NK-92 treated with Interleukin-12 subunit alpha and Interleukin-12 subunit beta, amount 100 ng/mL, for 24 hours (cell line): ENCODE data around the gene PARD3.
"Not testable (repeated sequence)": the region's sequence is repeated elsewhere in the genome, so short reads cannot be mapped to it uniquely, and the experiment has no call there.

Experiments used
- DNase-seq: peaks from one replicate; lab custom pipeline; 2025; lab: John Stamatoyannopoulos, UW

PARD3 gene

DNA sequence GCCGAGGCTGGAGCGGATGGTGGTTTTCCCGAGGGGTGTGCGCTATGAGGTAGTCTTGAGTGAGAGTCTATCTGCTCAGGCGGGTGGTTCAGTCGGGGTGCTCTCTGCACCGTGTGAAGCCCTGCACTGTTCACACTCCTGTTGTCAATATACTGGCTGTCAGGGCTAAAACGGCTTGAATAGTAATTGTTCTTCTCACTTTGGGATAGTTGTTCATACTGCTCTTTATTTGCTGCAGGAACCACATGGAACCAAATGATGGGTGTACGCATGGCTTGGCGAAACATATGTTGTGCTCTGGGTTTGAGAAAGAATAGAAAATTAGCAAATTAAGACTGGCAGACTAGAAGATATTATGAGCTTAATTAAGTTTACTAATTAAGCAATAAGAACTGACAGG lies 432.5 kb downstream of the PARD3 start:
- no peak for DNase-seq

DNA sequence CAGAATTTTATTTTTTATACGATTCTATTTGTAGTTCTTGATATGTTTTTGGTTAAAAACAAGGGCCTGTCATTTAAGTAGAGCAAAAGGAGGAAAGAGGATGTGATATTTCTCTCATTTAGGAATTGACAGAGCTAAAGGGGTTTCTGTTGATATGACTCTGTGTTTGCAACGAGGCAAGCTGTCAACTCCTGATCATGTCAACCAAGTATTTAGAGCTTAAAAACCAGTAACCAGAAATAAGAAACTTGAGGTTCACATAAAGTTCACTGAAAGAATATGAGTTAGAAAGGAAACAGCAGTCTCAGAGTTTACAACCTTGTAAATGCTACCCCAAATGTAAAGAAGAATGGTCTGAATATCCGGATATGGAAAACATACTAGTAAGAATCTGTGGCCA lies 434.2 kb downstream of the PARD3 start:
- no peak for DNase-seq

- DNase-seq, result no peak
Observed at GRCh38 chr10:34378297-34378696, 436.8 kb downstream of the PARD3 start.

GRCh38 chr10:34377833-34378232 lies 437.3 kb downstream of the PARD3 start:
- no peak for DNase-seq

GRCh38 chr10:34374356-34375045 lies 440.6 kb downstream of the PARD3 start:
- no peak for DNase-seq

GRCh38 chr10:34373211-34373610 lies 441.9 kb downstream of the PARD3 start:
- DNase-seq, result no peak

GRCh38 chr10:34372509-34372908 lies 442.6 kb downstream of the PARD3 start:
- DNase-seq, result no peak

DNA sequence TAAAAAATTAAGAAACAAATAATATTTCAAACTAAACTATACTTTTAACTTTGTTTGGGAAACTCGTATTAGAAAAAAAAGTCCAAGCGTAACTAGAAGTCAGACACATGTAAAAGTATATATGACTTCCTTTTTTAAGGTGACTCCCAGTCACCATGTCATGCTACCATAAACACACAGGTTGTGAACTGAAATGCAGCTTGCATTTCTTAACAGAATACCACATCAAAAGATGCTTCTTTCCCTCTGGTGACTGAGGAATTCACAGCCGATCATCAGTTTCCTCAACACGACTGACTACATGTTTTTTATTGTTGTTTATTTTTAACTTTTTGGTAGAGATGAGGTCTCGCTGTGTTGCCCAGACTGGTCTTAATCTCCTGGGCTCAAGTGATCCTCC lies 445.0 kb downstream of the PARD3 start:
- DNase-seq, result no peak

DNA sequence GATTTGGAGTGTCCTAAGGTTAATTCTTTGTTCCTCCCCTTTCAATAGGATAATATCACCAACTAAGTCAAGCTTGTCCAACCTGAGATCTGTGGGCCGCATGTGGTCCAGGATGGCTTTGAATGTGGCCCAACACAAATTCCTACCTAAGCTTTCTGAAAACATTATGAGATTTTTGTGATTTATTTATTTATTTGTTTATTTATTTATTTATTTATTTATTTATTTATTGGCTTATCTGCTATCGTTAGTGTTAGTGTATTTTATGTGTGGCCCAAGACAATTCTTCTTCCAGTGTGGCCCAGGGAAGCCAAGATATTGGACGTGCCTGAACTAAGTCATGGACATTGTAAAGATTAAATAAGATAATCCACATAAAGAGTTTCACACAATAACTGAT lies 446.0 kb downstream of the PARD3 start:
- DNase-seq, result no peak

DNA sequence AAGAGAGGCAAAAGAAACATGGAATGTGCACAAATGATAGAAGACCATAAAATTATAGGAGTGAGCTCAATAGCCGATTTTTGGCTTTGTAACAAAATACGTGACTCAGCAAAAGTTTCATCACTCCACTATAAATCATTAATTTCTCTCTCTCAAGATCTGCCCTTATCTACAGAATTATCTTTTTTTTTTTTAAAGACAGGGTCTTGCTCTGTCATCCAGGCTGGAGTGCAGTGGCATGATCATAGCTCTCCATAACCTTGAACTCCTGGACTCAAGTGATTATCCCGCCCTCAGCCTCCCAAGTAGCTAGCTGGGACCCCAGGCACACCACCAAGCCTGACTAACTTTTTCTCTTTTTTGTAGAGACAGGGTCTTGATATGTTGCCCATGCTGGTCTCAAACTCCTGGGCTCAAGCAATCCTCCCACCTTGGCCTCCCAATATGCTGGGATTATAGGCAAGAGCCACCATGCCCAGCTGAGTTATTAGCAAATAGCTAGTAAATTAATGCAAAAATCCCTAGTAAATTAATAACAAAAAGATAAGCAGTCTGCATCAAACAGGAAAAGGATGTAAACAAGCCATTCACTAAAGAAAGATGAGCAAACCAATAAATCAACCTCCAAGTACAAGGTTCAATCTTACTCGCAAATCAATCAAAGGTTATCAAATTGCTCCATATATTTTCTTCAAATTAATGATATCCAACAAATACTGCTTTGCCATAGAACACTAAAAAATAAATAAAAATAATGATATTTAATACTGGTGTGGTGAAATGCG lies 450.7 kb downstream of the PARD3 start:
- no peak for DNase-seq

GRCh38 chr10:34360984-34361383 lies 454.1 kb downstream of the PARD3 start:
- no peak for DNase-seq

- no peak for DNase-seq
Observed at GRCh38 chr10:34359435-34359813, 455.7 kb downstream of the PARD3 start.

GRCh38 chr10:34358729-34359434 lies 456.2 kb downstream of the PARD3 start:
- no peak for DNase-seq

DNA sequence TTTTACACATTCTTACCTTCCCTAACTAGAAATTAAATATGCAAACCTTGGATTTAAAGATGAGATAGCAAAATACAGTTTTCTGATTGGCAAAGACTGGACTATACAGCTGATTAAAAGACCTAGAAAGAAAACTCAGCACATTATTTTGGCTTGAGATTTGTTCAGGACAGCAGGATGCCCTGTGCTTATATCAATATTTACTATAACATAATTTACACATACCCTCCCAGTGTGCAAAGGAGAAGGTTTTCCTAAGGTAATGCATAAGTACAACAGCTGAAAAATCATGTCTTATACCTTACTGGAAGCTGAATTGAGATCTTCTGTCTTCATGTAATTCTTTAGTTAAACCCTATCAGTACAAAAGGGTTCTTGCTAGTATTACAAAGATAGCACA lies 458.6 kb downstream of the PARD3 start:
- no peak for DNase-seq

DNA sequence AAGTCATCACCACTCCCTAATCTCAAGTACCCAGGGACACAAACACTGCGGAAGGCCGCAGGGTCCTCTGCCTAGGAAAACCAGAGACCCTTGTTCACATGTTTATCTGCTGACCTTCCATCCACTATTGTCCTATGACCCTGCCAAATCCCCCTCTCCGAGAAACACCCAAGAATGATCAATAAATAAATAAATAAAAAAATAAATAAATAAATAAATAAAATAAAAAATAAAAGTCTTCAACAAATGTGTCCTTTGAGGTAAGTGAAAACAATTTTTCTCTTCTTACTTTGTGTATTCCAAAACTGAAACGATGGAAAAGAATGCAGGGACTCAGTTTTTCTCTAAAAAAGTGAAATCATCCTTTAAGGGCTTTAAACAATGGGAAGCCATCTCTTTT lies 461.6 kb downstream of the PARD3 start:
- not testable (repeated sequence) for DNase-seq

GRCh38 chr10:34352599-34353204 lies 462.4 kb downstream of the PARD3 start:
- DNase-seq, result not testable (repeated sequence)

DNA sequence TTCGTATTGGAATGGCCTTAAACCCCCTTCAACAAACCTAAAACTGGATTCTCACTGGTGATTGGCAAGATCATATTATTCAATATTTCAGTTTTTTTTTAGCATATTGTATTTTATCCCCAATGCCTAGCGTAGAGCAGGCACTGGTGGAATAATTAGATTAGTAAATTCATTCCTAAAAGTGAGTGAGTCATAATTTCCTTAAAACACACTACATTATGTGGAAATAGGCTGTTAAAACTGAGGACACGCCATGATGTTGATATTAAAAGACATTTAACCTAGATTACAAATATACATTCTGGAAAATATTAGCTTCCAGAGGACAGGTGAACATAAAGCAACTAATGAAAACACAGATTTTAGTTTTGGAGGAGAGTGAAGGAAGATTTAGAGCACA lies 463.9 kb downstream of the PARD3 start:
- DNase-seq, result no peak

GRCh38 chr10:34348917-34349485 lies 466.1 kb downstream of the PARD3 start:
- DNase-seq, result no peak

GRCh38 chr10:34348021-34348420 lies 467.1 kb downstream of the PARD3 start:
- DNase-seq, result no peak

DNA sequence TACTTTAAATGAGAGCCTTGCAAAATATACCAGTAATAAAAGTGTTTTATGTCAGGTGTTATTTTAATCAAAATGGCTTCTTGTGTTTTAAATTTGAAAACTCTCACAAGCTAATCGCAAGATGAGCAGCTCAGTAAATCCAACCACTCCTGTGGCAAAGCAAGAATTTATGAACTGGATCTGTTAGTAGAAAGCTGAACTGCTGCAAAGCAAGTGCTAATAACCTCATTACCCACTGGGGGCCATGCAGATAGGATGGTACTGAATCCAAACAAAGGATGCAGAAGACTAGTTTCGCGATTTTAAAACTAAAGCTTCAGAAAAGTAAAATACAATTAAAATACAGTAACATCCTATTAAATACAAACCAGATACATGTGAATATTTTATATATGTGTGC lies 468.0 kb downstream of the PARD3 start:
- no peak for DNase-seq

GRCh38 chr10:34346516-34347100 lies 468.5 kb downstream of the PARD3 start:
- no peak for DNase-seq

- no peak for DNase-seq
Observed at GRCh38 chr10:34345383-34345782, 469.7 kb downstream of the PARD3 start.
